GM20000 (cell line): Measurements from ENCODE around the gene DLG4.
"Not testable (repeated sequence)": the region's sequence is repeated elsewhere in the genome, so short reads cannot be mapped to it uniquely, and the experiment has no call there.

Experiments used
- DNase-seq: peaks from one replicate; pipeline ENCODE4 v3.0.0; 2012; ENCODE audit warnings: low spot score
- CTCF ChIP-seq: IDR thresholded peaks from 2 replicates; pipeline ENCODE4 v1.5.1; 2012; ENCODE audit warnings: mild to moderate bottlenecking, control low read depth; ENCODE audit errors: extremely low read depth, missing control alignments

Gene DLG4

GRCh38 chr17:7246779-7247178, 27.1 kb upstream of the DLG4 start:
- no peak for TF ChIP-seq CTCF
- no peak for DNase-seq

GRCh38 chr17:7243838-7244237, 24.2 kb upstream of the DLG4 start:
- not testable (repeated sequence) for DNase-seq

GRCh38 chr17:7243453-7243729, 23.8 kb upstream of the DLG4 start:
- no peak for DNase-seq
- TF ChIP-seq CTCF, result no peak

- no peak for TF ChIP-seq CTCF
- DNase-seq, result peak; percentile 91
Measured at GRCh38 chr17:7242717-7243452, 23.2 kb upstream of the DLG4 start.

- DNase-seq, result peak; percentile 85
- no peak for TF ChIP-seq CTCF
Measured at GRCh38 chr17:7241783-7242716, 22.4 kb upstream of the DLG4 start, which contains the start of gene GABARAP. Gene GABARAP, minus strand, starts transcription at chr17:7242449. Its CDS starts 119 bp downstream, at chr17:7242330.

- TF ChIP-seq CTCF, result no peak
Measured at GRCh38 chr17:7241090-7241733, 21.6 kb upstream of the DLG4 start.

GRCh38 chr17:7240375-7240774, 20.7 kb upstream of the DLG4 start:
- DNase-seq, result no peak
- TF ChIP-seq CTCF, result no peak

More at GRCh38 chr17:7241090-7241733, 21.6 kb upstream of the DLG4 start:
- no peak for DNase-seq
